Superior temporal gyrus (tissue), 1 donor: Measurements from ENCODE around the gene RYR1.
"Not testable (repeated sequence)": the region's sequence is repeated elsewhere in the genome, so short reads cannot be mapped to it uniquely, and the experiment has no call there.

Source experiments
- DNase-seq: peaks from one replicate; pipeline ENCODE4 v3.0.0-alpha.2; 2016; ENCODE audit errors: extremely low spot score

RYR1 gene

GRCh38 chr19:38561658-38562057 lies 128.2 kb downstream of the RYR1 start:
- no peak for DNase-seq

- DNase-seq: no peak
These were observed 128.6 kb downstream of the RYR1 start for GRCh38 chr19:38562096-38562495.

GRCh38 chr19:38563475-38563874 lies 130.0 kb downstream of the RYR1 start:
- no peak for DNase-seq

GRCh38 chr19:38564981-38565690 lies 131.6 kb downstream of the RYR1 start:
- DNase-seq: no peak

- DNase-seq: no peak
These were observed 132.2 kb downstream of the RYR1 start for GRCh38 chr19:38565691-38566105.

GRCh38 chr19:38569368-38569983 lies 136.0 kb downstream of the RYR1 start:
- no peak for DNase-seq

- no peak for DNase-seq
These were observed 138.2 kb downstream of the RYR1 start for GRCh38 chr19:38571682-38572081.

GRCh38 chr19:38577826-38578225 lies 144.3 kb downstream of the RYR1 start:
- no peak for DNase-seq

- not testable (repeated sequence) for DNase-seq
These were observed 145.8 kb downstream of the RYR1 start for GRCh38 chr19:38579304-38579703.

GRCh38 chr19:38580080-38580479 lies 146.6 kb downstream of the RYR1 start:
- DNase-seq: no peak

GRCh38 chr19:38583219-38583984 lies 149.9 kb downstream of the RYR1 start:
- no peak for DNase-seq

GRCh38 chr19:38583985-38584305 lies 150.5 kb downstream of the RYR1 start:
- no peak for DNase-seq

- no peak for DNase-seq
These were observed 154.1 kb downstream of the RYR1 start for GRCh38 chr19:38587562-38587961.

GRCh38 chr19:38588041-38588440 lies 154.6 kb downstream of the RYR1 start:
- no peak for DNase-seq

GRCh38 chr19:38592940-38593339 lies 159.4 kb downstream of the RYR1 start:
- DNase-seq: no peak

GRCh38 chr19:38596057-38596981 lies 162.8 kb downstream of the RYR1 start:
- no peak for DNase-seq

- no peak for DNase-seq
These were observed 163.6 kb downstream of the RYR1 start for GRCh38 chr19:38597075-38597474.

GRCh38 chr19:38599722-38600121 lies 166.2 kb downstream of the RYR1 start:
- no peak for DNase-seq

GRCh38 chr19:38602856-38603255 lies 169.4 kb downstream of the RYR1 start:
- DNase-seq: not testable (repeated sequence)

- no peak for DNase-seq
These were observed 172.6 kb downstream of the RYR1 start for GRCh38 chr19:38606131-38606530.

GRCh38 chr19:38614289-38614688 lies 180.8 kb downstream of the RYR1 start:
- DNase-seq: no peak
